B cell (primary cell): ENCODE results near the gene BAZ1B. TPM values are rescaled to one million over a fixed set of nuclear protein-coding genes. Genes with fewer than 3 reads are reported as not detected.
"Not testable (repeated sequence)": the region's sequence is repeated elsewhere in the genome, so short reads cannot be mapped to it uniquely, and the experiment has no call there.

Source experiments
- ATAC-seq: fragments of 200-7000 bp; cut with Tn5 transposase; one replicate; pipeline ENCODE4 v1.10.0; 2021; ENCODE audit warnings: low read depth, mild to moderate bottlenecking, moderate number of reproducible peaks, moderate library complexity
- CTCF ChIA-PET: fragments of 350-600 bp; sonication (Branson Sonifier 250); formaldehyde crosslinking; loops from one replicate; lab custom pipeline; 2021; ENCODE audit warnings: antibody characterized with exemption, inconsistent platforms; lab: Charles Lee
- POLR2A ChIA-PET: fragments of 350-600 bp; sonication (Branson Sonifier 250); formaldehyde crosslinking; loops from one replicate; lab custom pipeline; 2021; ENCODE audit warnings: antibody characterized with exemption; lab: Charles Lee
- DNase-seq: peaks from one replicate; pipeline ENCODE4 v3.0.0; 2013
- H2AFZ ChIP-seq: 2 replicates; pipeline ENCODE4 v1.6.1; 2012; ENCODE audit warnings: mild to moderate bottlenecking, low read depth, low read length; ENCODE audit not compliant: insufficient read depth, poor library complexity, severe bottlenecking
- H3K27ac ChIP-seq, 2 donors: 1 replicate in 1 of 2; 2 replicates in 1 of 2; pipeline ENCODE4 v1.5.1; 2012 to 2013; ENCODE audit warnings: low read length in 2 of 2, mild to moderate bottlenecking in 2 of 2, moderate library complexity in 1 of 2
- H3K27me3 ChIP-seq, 4 experiments: fragments of 200-600 bp in 1 of 4; sonication (generic) in 1 of 4; replicated peaks in 1 of 4; 1 replicate in 2 of 4; 2 replicates in 2 of 4; pipeline versions ENCODE4 v1.6.1 to v1.7.0; 2013 to 2016; ENCODE audit warnings: low read length in 3 of 4, mild to moderate bottlenecking in 2 of 4, mixed read lengths in 1 of 4, moderate library complexity in 1 of 4; ENCODE audit not compliant: insufficient read depth in 4 of 4, control insufficient read depth in 3 of 4; ENCODE audit errors: control extremely low read depth in 1 of 4
- H3K36me3 ChIP-seq, 2 experiments: replicated peaks in 1 of 2; 1 replicate in 1 of 2; 2 replicates in 1 of 2; pipeline versions ENCODE4 v1.6.1 to v1.7.1; 2013; ENCODE audit warnings: low read length in 1 of 2; ENCODE audit not compliant: insufficient read depth in 2 of 2, control insufficient read depth in 1 of 2; ENCODE audit errors: control extremely low read depth in 1 of 2, extremely low read depth in 1 of 2
- H3K4me1 ChIP-seq, 2 donors: fragments of 200-600 bp in 1 of 2; sonication (generic) in 1 of 2; 1 replicate in 1 of 2; 2 replicates in 1 of 2; pipeline versions ENCODE4 v1.5.1 to v1.6.1; 2013 to 2017; ENCODE audit warnings: low read length in 2 of 2; ENCODE audit not compliant: control insufficient read depth in 2 of 2, insufficient read depth in 2 of 2
- H3K4me2 ChIP-seq: replicated peaks from 2 replicates; pipeline ENCODE3; 2012; ENCODE audit warnings: mild to moderate bottlenecking, low read depth, low read length; ENCODE audit not compliant: poor library complexity, severe bottlenecking
- H3K4me3 ChIP-seq, 5 experiments: fragments of 200-600 bp in 1 of 5; sonication (generic) in 1 of 5; 1 replicate in 3 of 5; 2 replicates in 2 of 5; pipeline versions ENCODE4 v1.5.1 to v1.7.0; 2011 to 2016; ENCODE audit warnings: low read length in 4 of 5, mild to moderate bottlenecking in 4 of 5, low read depth in 2 of 5, control low read depth in 1 of 5, moderate library complexity in 1 of 5; ENCODE audit not compliant: insufficient read depth in 1 of 5; ENCODE audit errors: control extremely low read depth in 1 of 5, extremely low read depth in 1 of 5
- H3K79me2 ChIP-seq: fragments of 200-600 bp; sonication (generic); one replicate; pipeline ENCODE4 v1.6.0; 2016; ENCODE audit warnings: low read length; ENCODE audit not compliant: control insufficient read depth, insufficient read depth
- H3K9ac ChIP-seq: fragments of 200-600 bp; sonication (generic); 2 replicates; pipeline ENCODE4 v1.6.1; 2017; ENCODE audit warnings: mild to moderate bottlenecking, low read length, moderate library complexity
- H3K9me3 ChIP-seq, 3 donors: one replicate each; pipeline versions ENCODE4 v1.6.1 to v1.7.1; 2013; ENCODE audit warnings: low read length in 2 of 3; ENCODE audit not compliant: control insufficient read depth in 2 of 3, insufficient read depth in 1 of 3; ENCODE audit errors: control extremely low read depth in 1 of 3
- H4K20me1 ChIP-seq: 2 replicates; pipeline ENCODE4 v1.6.0; 2012; ENCODE audit warnings: mild to moderate bottlenecking, low read length; ENCODE audit not compliant: insufficient read depth, control insufficient read depth, poor library complexity, severe bottlenecking
- H3K27ac Mint-ChIP-seq: one replicate; pipeline ENCODE4 v1.8.0; 2021; ENCODE audit warnings: mixed read lengths
- H3K27me3 Mint-ChIP-seq: one replicate; pipeline ENCODE4 v1.8.0; 2021; ENCODE audit warnings: mixed read lengths
- H3K4me1 Mint-ChIP-seq: one replicate; pipeline ENCODE4 v1.8.0; 2021; ENCODE audit warnings: mixed read lengths
- H3K4me3 Mint-ChIP-seq: one replicate; pipeline ENCODE4 v1.8.0; 2021; ENCODE audit warnings: mixed read lengths
- H3K9me3 Mint-ChIP-seq: one replicate; pipeline ENCODE4 v1.8.0; 2022; ENCODE audit warnings: mixed read lengths; ENCODE audit not compliant: insufficient read depth
- EZH2 ChIP-seq: IDR thresholded peaks from 2 replicates; pipeline ENCODE4 v1.6.1; 2012; ENCODE audit warnings: borderline replicate concordance, low read depth, mild to moderate bottlenecking, moderate library complexity, low read length; ENCODE audit not compliant: insufficient read depth, poor library complexity, severe bottlenecking
- WGBS: methylation state at CpG from one replicate; pipeline ENCODE4 v1.1.5; 2013; ENCODE audit warnings: missing lambda C conversion rate; ENCODE audit not compliant: insufficient coverage; 5-methylcytosine and 5-hydroxymethylcytosine counted together
- intact Hi-C: fragments of 100-400 bp; cut with micrococcal nuclease; formaldehyde crosslinking; loops from one replicate; pipeline ENCODE4 v1.10.0; 2022
- polyA plus RNA-seq: library from polyadenylated mRNA; depleted of rRNA; stranded (reverse); fragments of >200 nt; gene quantifications from 2 replicates; pipeline ENCODE4 v1.2.3, GENCODE V29; 2012
- total RNA-seq, 2 donors: library from RNA; stranded (reverse); fragments of 120-200 nt in 1 of 2; gene quantifications; 1 replicate in 1 of 2; 2 replicates in 1 of 2; pipeline versions ENCODE4 v1.2.3 to v1.2.4, GENCODE V29; 2013 to 2022
- TF ChIP-seq, protein P1 (sequence below): fragments of 200-600 bp; IDR thresholded peaks from one replicate; pipeline ENCODE4 v1.8.0; 2022; ENCODE audit warnings: antibody characterized with exemption, mild to moderate bottlenecking

BAZ1B gene
- total and polyA plus RNA-seq, 2 donors (not counting 1 experiment from before 2014, with no cell fraction given): 17.2 to 68.1 TPM

DNA sequence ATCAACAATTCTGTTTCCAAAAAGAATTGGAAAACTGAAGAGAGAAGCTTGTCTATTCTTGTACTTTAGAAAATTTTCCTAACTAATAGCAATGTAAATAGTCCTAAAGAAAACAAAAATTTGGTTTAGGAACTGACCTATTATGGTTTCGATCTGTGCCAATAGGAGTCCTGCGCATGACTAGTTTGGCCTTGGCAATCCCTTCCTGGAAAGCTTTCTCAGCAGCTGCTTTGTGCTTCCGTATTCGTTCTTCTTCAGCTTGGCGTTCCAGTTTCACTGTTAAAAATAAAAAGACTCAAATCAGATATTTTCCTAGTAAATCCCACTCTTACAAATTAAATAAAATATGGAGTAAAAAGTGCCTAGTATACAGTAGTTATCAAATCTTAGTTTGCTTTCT lies 51.9 kb downstream of the BAZ1B start:
- no peaks in the 10 kb centered on the region for H3K27me3 ChIP-seq
- ChIA-PET POLR2A (no interaction called here), CTCF (no interaction called here)
- H3K4me3 Mint-ChIP-seq: no peak overlapping the region
- ATAC-seq (no peak), DNase-seq (no peak)
- no peak overlapping the region for H3K4me3 ChIP-seq
- H3K27me3 Mint-ChIP-seq: no peaks in the 10 kb centered on the region
- no peaks in the 10 kb centered on the region for H3K9me3 Mint-ChIP-seq
- H3K36me3 ChIP-seq: peaks cover 10 to 70% of the 10 kb centered on the region in 2 experiments
- H3K9ac ChIP-seq: no peak overlapping the region
- peaks cover 0 to 3% of the 10 kb centered on the region in 2 donors for H3K4me1 ChIP-seq
- no peak overlapping the region for H3K27ac Mint-ChIP-seq
- H2AFZ ChIP-seq: no peak overlapping the region
- H3K9me3 ChIP-seq: no peaks in the 10 kb centered on the region
- no peak overlapping the region for H3K27ac ChIP-seq
- intact Hi-C loops: no loop called here
- TF ChIP-seq, protein P1, sequence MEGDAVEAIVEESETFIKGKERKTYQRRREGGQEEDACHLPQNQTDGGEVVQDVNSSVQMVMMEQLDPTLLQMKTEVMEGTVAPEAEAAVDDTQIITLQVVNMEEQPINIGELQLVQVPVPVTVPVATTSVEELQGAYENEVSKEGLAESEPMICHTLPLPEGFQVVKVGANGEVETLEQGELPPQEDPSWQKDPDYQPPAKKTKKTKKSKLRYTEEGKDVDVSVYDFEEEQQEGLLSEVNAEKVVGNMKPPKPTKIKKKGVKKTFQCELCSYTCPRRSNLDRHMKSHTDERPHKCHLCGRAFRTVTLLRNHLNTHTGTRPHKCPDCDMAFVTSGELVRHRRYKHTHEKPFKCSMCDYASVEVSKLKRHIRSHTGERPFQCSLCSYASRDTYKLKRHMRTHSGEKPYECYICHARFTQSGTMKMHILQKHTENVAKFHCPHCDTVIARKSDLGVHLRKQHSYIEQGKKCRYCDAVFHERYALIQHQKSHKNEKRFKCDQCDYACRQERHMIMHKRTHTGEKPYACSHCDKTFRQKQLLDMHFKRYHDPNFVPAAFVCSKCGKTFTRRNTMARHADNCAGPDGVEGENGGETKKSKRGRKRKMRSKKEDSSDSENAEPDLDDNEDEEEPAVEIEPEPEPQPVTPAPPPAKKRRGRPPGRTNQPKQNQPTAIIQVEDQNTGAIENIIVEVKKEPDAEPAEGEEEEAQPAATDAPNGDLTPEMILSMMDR: no peak
- no peak for TF ChIP-seq EZH2
- H3K79me2 ChIP-seq: peaks cover 20% of the 10 kb centered on the region
- peaks cover 7% of the 10 kb centered on the region for H3K4me1 Mint-ChIP-seq
- H3K4me2 ChIP-seq: no peak overlapping the region
- H4K20me1 ChIP-seq: peaks cover 19% of the 10 kb centered on the region
- 100% methylated on average over 1 of the region's 5 CpGs for WGBS

DNA sequence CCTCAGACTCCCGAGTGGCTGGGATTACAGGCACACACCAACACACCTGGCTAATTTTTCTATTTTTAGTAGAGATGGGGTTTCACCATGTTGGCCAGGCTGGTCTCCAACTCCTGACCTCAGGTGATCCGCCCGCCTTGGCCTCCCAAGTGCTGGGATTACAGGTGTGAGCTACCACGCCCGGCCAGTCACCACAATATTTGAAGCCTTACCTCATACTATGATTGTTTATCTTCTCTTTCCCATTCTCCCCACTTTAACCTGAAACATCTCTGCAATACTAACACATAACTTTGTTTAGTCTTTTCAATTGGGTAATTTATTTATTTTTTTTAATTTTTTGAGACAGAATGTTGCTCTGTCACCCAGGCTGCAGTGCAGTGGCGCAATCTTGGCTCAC lies 55.0 kb downstream of the BAZ1B start:
- H3K4me3 Mint-ChIP-seq, intact Hi-C loops, H3K27ac ChIP-seq, H2AFZ ChIP-seq, H3K27me3 Mint-ChIP-seq, H3K9me3 ChIP-seq, H3K27me3 ChIP-seq, H3K27ac Mint-ChIP-seq, H3K9me3 Mint-ChIP-seq, H3K4me2 ChIP-seq, CTCF ChIA-PET, H4K20me1 ChIP-seq, H3K4me3 ChIP-seq, H3K4me1 Mint-ChIP-seq, H3K4me1 ChIP-seq, ATAC-seq, POLR2A ChIA-PET, H3K79me2 ChIP-seq, DNase-seq, H3K9ac ChIP-seq: not testable (repeated sequence)
- peaks cover 15 to 79% of the 10 kb centered on the region in 2 experiments for H3K36me3 ChIP-seq
- 100% methylated on average over 1 of the region's 6 CpGs for WGBS
